Loucy (cell line): ENCODE data around the gene GOLT1B.

Experiments
- H2AFZ ChIP-seq: fragments of 200-600 bp; sonication (generic); 2 replicates; pipeline ENCODE4 v1.6.0; 2016; ENCODE audit warnings: antibody characterized with exemption, mild to moderate bottlenecking, low read length, moderate library complexity
- H3F3A ChIP-seq: fragments of 200-600 bp; 2 replicates; pipeline ENCODE4 v1.6.0; 2016; ENCODE audit warnings: antibody characterized with exemption, low read depth, mild to moderate bottlenecking
- H3K27me3 ChIP-seq: fragments of 200-600 bp; sonication (generic); 2 replicates; pipeline ENCODE4 v1.6.1; 2014; ENCODE audit warnings: low read length, mild to moderate bottlenecking; ENCODE audit not compliant: insufficient read depth, poor library complexity, severe bottlenecking
- H3K36me3 ChIP-seq: fragments of 200-600 bp; sonication (generic); 2 replicates; pipeline ENCODE4 v1.6.1; 2016; ENCODE audit warnings: low read length; ENCODE audit not compliant: insufficient read depth
- H3K4me1 ChIP-seq: fragments of 200-600 bp; sonication (generic); 2 replicates; pipeline ENCODE4 v1.5.1; 2014; ENCODE audit warnings: low read length, mild to moderate bottlenecking; ENCODE audit not compliant: insufficient read depth, poor library complexity, severe bottlenecking
- H3K4me2 ChIP-seq: fragments of 200-600 bp; sonication (generic); 2 replicates; pipeline ENCODE4 v1.6.0; 2014; ENCODE audit warnings: antibody characterized with exemption, low read length, low read depth, mild to moderate bottlenecking; ENCODE audit not compliant: poor library complexity, severe bottlenecking
- H3K4me3 ChIP-seq: fragments of 200-600 bp; sonication (generic); 2 replicates; pipeline ENCODE4 v1.5.1; 2014; ENCODE audit warnings: low read length, mild to moderate bottlenecking, mixed read lengths; ENCODE audit not compliant: poor library complexity, severe bottlenecking
- H3K79me2 ChIP-seq: fragments of 200-600 bp; sonication (generic); 2 replicates; pipeline ENCODE4 v1.6.1; 2014; ENCODE audit warnings: low read length; ENCODE audit not compliant: insufficient read depth
- H3K9ac ChIP-seq: fragments of 200-600 bp; sonication (generic); 2 replicates; pipeline ENCODE4 v1.6.0; 2014; ENCODE audit warnings: mild to moderate bottlenecking, low read depth, low read length, moderate library complexity; ENCODE audit not compliant: poor library complexity, severe bottlenecking
- H3K9me2 ChIP-seq: fragments of 200-600 bp; sonication (generic); replicated peaks from 2 replicates; pipeline ENCODE4 v1.6.1; 2016; ENCODE audit warnings: low read depth, low read length, mixed read lengths
- H3K9me3 ChIP-seq: fragments of 200-600 bp; sonication (generic); 2 replicates; pipeline ENCODE4 v1.6.1; 2014; ENCODE audit warnings: mild to moderate bottlenecking, antibody characterized with exemption, low read length, low read depth; ENCODE audit not compliant: insufficient read depth
- H4K20me1 ChIP-seq: fragments of 200-600 bp; sonication (generic); 2 replicates; pipeline ENCODE4 v1.6.0; 2014; ENCODE audit warnings: antibody characterized with exemption, low read length, mild to moderate bottlenecking; ENCODE audit not compliant: insufficient read depth, poor library complexity, severe bottlenecking
- CTCF ChIP-seq: fragments of 200-600 bp; sonication (generic); conservative IDR thresholded peaks from 2 replicates; pipeline ENCODE4 v1.5.1; 2014; ENCODE audit warnings: mild to moderate bottlenecking, antibody characterized with exemption, low read length
- EZH2phosphoT487 ChIP-seq: fragments of 200-600 bp; IDR thresholded peaks from 2 replicates; pipeline ENCODE4 v1.6.1; 2018; ENCODE audit warnings: antibody characterized with exemption, mild to moderate bottlenecking, moderate library complexity, borderline replicate concordance

Gene GOLT1B

GRCh38 chr12:21566907-21567394, 65.4 kb downstream of the GOLT1B start:
- no peak overlapping the region for H2AFZ ChIP-seq
- TF ChIP-seq CTCF, result no peak
- no peak for TF ChIP-seq EZH2phosphoT487

More at GRCh38 chr12:21566907-21567394, 65.4 kb downstream of the GOLT1B start:
- H4K20me1 ChIP-seq, result no peaks in the 10 kb centered on the region
- no peaks in the 10 kb centered on the region for H3F3A ChIP-seq
- no peak overlapping the region for H3K4me3 ChIP-seq
- no peaks in the 10 kb centered on the region for H3K4me1 ChIP-seq
- H3K36me3 ChIP-seq, result no peaks in the 10 kb centered on the region
- no peaks in the 10 kb centered on the region for H3K9me3 ChIP-seq
- H3K4me2 ChIP-seq, result no peak overlapping the region
- no peak overlapping the region for H3K9ac ChIP-seq
- H3K9me2 ChIP-seq, result no peaks in the 10 kb centered on the region
- H3K27me3 ChIP-seq, result no peaks in the 10 kb centered on the region
- no peaks in the 10 kb centered on the region for H3K79me2 ChIP-seq
